SU-DHL-6 (cell line): ENCODE data around the gene SIGLEC6.

ENCODE experiments used
- H2AFZ ChIP-seq: fragments of 200-600 bp; sonication (generic); 2 replicates; pipeline ENCODE4 v1.6.1; 2014; ENCODE audit warnings: low read depth, mild to moderate bottlenecking, moderate library complexity, mixed read lengths, antibody characterized with exemption, low read length; ENCODE audit not compliant: severe bottlenecking
- H3F3A ChIP-seq: fragments of 200-600 bp; shearing (Covaris generic); 2 replicates; pipeline ENCODE4 v1.6.0; 2016; ENCODE audit warnings: antibody characterized with exemption, mild to moderate bottlenecking; ENCODE audit not compliant: insufficient read depth
- H3K27ac ChIP-seq: fragments of 200-600 bp; sonication (generic); 2 replicates; pipeline ENCODE4 v1.5.1; 2016; ENCODE audit warnings: low read depth, mild to moderate bottlenecking, low read length, moderate library complexity, mixed read lengths
- H3K27me3 ChIP-seq: fragments of 200-600 bp; sonication (generic), shearing (Covaris generic); 2 replicates; pipeline ENCODE4 v1.6.0; 2014; ENCODE audit warnings: mild to moderate bottlenecking, low read length
- H3K36me3 ChIP-seq: fragments of 200-600 bp; sonication (generic); 2 replicates; pipeline ENCODE4 v1.6.1; 2014; ENCODE audit warnings: mild to moderate bottlenecking, low read length, mixed read lengths
- H3K4me2 ChIP-seq: fragments of 300-600, 200-600 bp; shearing (Covaris generic), sonication (generic); 2 replicates; pipeline ENCODE4 v1.6.0; 2014; ENCODE audit warnings: low read length, low read depth, mild to moderate bottlenecking; ENCODE audit not compliant: poor library complexity, severe bottlenecking
- H3K4me3 ChIP-seq: fragments of 200-600 bp; sonication (generic); 2 replicates; pipeline ENCODE4 v1.5.1; 2014; ENCODE audit warnings: antibody characterized with exemption, low read length, mild to moderate bottlenecking, mixed read lengths; ENCODE audit not compliant: insufficient read depth, poor library complexity, severe bottlenecking
- H3K79me2 ChIP-seq: fragments of 200-600 bp; sonication (generic); 2 replicates; pipeline ENCODE4 v1.6.1; 2014; ENCODE audit warnings: mild to moderate bottlenecking, low read length, moderate library complexity; ENCODE audit not compliant: insufficient read depth
- H3K9ac ChIP-seq: fragments of 200-600 bp; sonication (generic); 2 replicates; pipeline ENCODE4 v1.7.0; 2014; ENCODE audit warnings: mild to moderate bottlenecking, low read length
- H3K9me2 ChIP-seq: fragments of 200-600 bp; sonication (generic); replicated peaks from 2 replicates; pipeline ENCODE4 v1.6.1; 2014; ENCODE audit warnings: low read length; ENCODE audit not compliant: insufficient read depth
- H3K9me3 ChIP-seq: fragments of 200-600 bp; sonication (generic); 2 replicates; pipeline ENCODE4 v1.6.1; 2014; ENCODE audit warnings: low read length, mixed read lengths; ENCODE audit not compliant: insufficient read depth
- H4K20me1 ChIP-seq: fragments of 200-600 bp; sonication (generic); 2 replicates; pipeline ENCODE4 v1.6.1; 2014; ENCODE audit warnings: low read depth, mild to moderate bottlenecking, antibody characterized with exemption, low read length, moderate library complexity, mixed read lengths
- CTCF ChIP-seq: fragments of 200-600 bp; sonication (generic); IDR thresholded peaks from one replicate; pipeline ENCODE4 v1.5.1; 2017; ENCODE audit warnings: antibody characterized with exemption, mild to moderate bottlenecking, low read length, moderate library complexity; ENCODE audit not compliant: insufficient read depth, poor library complexity, severe bottlenecking
- EZH2phosphoT487 ChIP-seq: fragments of 200-600 bp; sonication (generic), shearing (Covaris generic); conservative IDR thresholded peaks from 2 replicates; pipeline ENCODE4 v1.6.1; 2018; ENCODE audit warnings: mild to moderate bottlenecking, antibody characterized with exemption, low read length, moderate library complexity, mixed read lengths

SIGLEC6 gene

DNA sequence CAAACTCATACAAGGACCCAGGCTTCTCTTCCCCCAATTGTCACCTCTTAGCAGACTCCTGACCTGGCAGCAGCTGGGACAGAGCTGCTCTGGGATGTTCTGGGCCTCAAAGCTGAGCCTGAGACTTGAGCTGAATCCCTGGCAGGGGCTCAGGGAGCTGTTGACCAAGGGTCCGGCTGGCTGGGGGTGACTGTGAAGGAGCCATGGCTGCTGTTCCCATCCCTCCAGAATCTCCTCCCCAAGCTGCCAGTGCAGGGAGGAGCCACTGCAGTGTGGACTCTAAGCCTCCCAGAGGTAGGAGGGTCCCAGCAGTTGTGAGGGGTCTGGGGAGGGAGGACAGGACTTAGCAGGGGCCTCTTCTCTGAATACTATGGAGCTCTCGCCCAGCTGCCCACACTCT is 2.2 kb downstream of the SIGLEC6 start:
- H2AFZ ChIP-seq: no peak overlapping the region
- no peak for TF ChIP-seq EZH2phosphoT487
- no peak for TF ChIP-seq CTCF

GRCh38 chr19:51525651-51526050 is 5.8 kb downstream of the SIGLEC6 start:
- H3K9me3 ChIP-seq: no peaks in the 10 kb centered on the region

More for the DNA sequence above, 2.2 kb downstream of the SIGLEC6 start:
- Histone ChIP-seq H3K9me3 (no peaks in the 10 kb centered on the region), H3K79me2 (no peaks in the 10 kb centered on the region), H3K36me3 (no peaks in the 10 kb centered on the region), H3K4me3 (no peak overlapping the region), H3K9ac (no peak overlapping the region), H3K27me3 (no peaks in the 10 kb centered on the region), H4K20me1 (no peaks in the 10 kb centered on the region), H3F3A (no peaks in the 10 kb centered on the region), H3K4me2 (no peak overlapping the region), H3K9me2 (no peaks in the 10 kb centered on the region), H3K27ac (no peak overlapping the region)

GRCh38 chr19:51524666-51525264 is 6.7 kb downstream of the SIGLEC6 start:
- Histone ChIP-seq H3K9me3 (no peaks in the 10 kb centered on the region), H3K36me3 (no peaks in the 10 kb centered on the region), H3K4me2 (no peak overlapping the region), H3K4me3 (no peak overlapping the region), H3K9me2 (no peaks in the 10 kb centered on the region), H4K20me1 (no peaks in the 10 kb centered on the region), H3K9ac (no peak overlapping the region), H3K79me2 (no peaks in the 10 kb centered on the region), H3K27me3 (no peaks in the 10 kb centered on the region), H3K27ac (no peak overlapping the region), H2AFZ (no peak overlapping the region), H3F3A (no peaks in the 10 kb centered on the region)
- TF ChIP-seq EZH2phosphoT487: no peak
- no peak for TF ChIP-seq CTCF

More at GRCh38 chr19:51525651-51526050, 5.8 kb downstream of the SIGLEC6 start:
- no peaks in the 10 kb centered on the region for H3K9me2 ChIP-seq
- no peaks in the 10 kb centered on the region for H3F3A ChIP-seq
- no peak overlapping the region for H3K4me3 ChIP-seq
- no peaks in the 10 kb centered on the region for H3K27me3 ChIP-seq
- no peak overlapping the region for H2AFZ ChIP-seq
- no peaks in the 10 kb centered on the region for H4K20me1 ChIP-seq
- H3K4me2 ChIP-seq: no peak overlapping the region
- no peaks in the 10 kb centered on the region for H3K36me3 ChIP-seq
- TF ChIP-seq CTCF (no peak), EZH2phosphoT487 (no peak)
- H3K79me2 ChIP-seq: no peaks in the 10 kb centered on the region
- no peak overlapping the region for H3K9ac ChIP-seq
- no peak overlapping the region for H3K27ac ChIP-seq
